K562 (cell line): ENCODE data around the gene ZFYVE1. TPM values are rescaled to one million over a fixed set of nuclear protein-coding genes. Genes with fewer than 3 reads are reported as not detected.

ENCODE experiments used
- CBX5 ChIP-seq: IDR thresholded peaks from 2 replicates; pipeline ENCODE4 v1.6.1; 2014; ENCODE audit warnings: low read depth, borderline replicate concordance
- DNMT1 ChIP-seq: fragments of 450-650 bp; IDR thresholded peaks from 2 replicates; pipeline ENCODE4 v1.6.1; 2016; ENCODE audit warnings: antibody characterized with exemption, mild to moderate bottlenecking
- ERF ChIP-seq: fragments of 450-650 bp; formaldehyde crosslinking; IDR thresholded peaks from 2 replicates; pipeline ENCODE4 v1.4.0; 2020; ENCODE audit warnings: mild to moderate bottlenecking, mixed read lengths
- FOS ChIP-seq: IDR thresholded peaks from 3 replicates; pipeline ENCODE4 v1.6.1; 2011; ENCODE audit not compliant: insufficient read length; ENCODE audit errors: extremely low read depth
- FOXK2 ChIP-seq, 2 experiments: fragments of 450-650 bp; IDR thresholded peaks in 1 of 2; conservative IDR thresholded peaks in 1 of 2; 2 replicates each; pipeline ENCODE4 v1.6.1; 2016; ENCODE audit warnings: low read depth in 2 of 2, mild to moderate bottlenecking in 1 of 2
- GTF3C2 ChIP-seq: IDR thresholded peaks from 3 replicates; pipeline ENCODE4 v1.6.1; 2011; ENCODE audit warnings: borderline replicate concordance, mild to moderate bottlenecking, moderate library complexity; ENCODE audit not compliant: insufficient read length; ENCODE audit errors: extremely low read depth
- KLF1 ChIP-seq: fragments of 450-650 bp; IDR thresholded peaks from 2 replicates; pipeline ENCODE4 v1.6.1; 2016; ENCODE audit warnings: missing genetic modification characterization, missing compliant biosample characterization
- MCM3 ChIP-seq: fragments of 450-650 bp; IDR thresholded peaks from 2 replicates; pipeline ENCODE4 v1.6.1; 2016
- NFXL1 ChIP-seq: fragments of 450-650 bp; formaldehyde crosslinking; IDR thresholded peaks from 2 replicates; pipeline ENCODE4 v1.4.0; 2021; ENCODE audit warnings: mild to moderate bottlenecking
- NR2C1 ChIP-seq, 2 experiments: fragments of 450-650 bp; IDR thresholded peaks; 2 replicates each; pipeline ENCODE4 v1.6.1; 2017; ENCODE audit warnings: mild to moderate bottlenecking in 2 of 2, antibody characterized with exemption in 1 of 2, inconsistent platforms in 1 of 2, missing compliant biosample characterization in 1 of 2, missing genetic modification characterization in 1 of 2
- PCBP2 ChIP-seq: fragments of 200-400 bp; formaldehyde crosslinking; IDR thresholded peaks from 2 replicates; pipeline ENCODE4 v1.6.1; 2018; ENCODE audit warnings: low read length, low read depth, mild to moderate bottlenecking, moderate library complexity; ENCODE audit not compliant: poor library complexity, severe bottlenecking
- POLR2H ChIP-seq: IDR thresholded peaks from 2 replicates; pipeline ENCODE4 v1.6.1; 2016; ENCODE audit warnings: missing genetic modification characterization, low read depth, mild to moderate bottlenecking, control low read depth, missing compliant biosample characterization, moderate library complexity
- RBM14 ChIP-seq: fragments of 200-400 bp; formaldehyde crosslinking; IDR thresholded peaks from 2 replicates; pipeline ENCODE4 v1.6.1; 2018; ENCODE audit warnings: low read depth, mild to moderate bottlenecking, low read length, moderate library complexity, borderline replicate concordance; ENCODE audit not compliant: insufficient read depth
- RBM17 ChIP-seq: fragments of 200-400 bp; formaldehyde crosslinking; IDR thresholded peaks from 2 replicates; pipeline ENCODE4 v1.6.1; 2017; ENCODE audit warnings: low read depth, mild to moderate bottlenecking, low read length, borderline replicate concordance
- TRIM24 ChIP-seq, 2 experiments: fragments of 450-650 bp; IDR thresholded peaks; 2 replicates each; pipeline ENCODE4 v1.6.1; 2016
- U2AF2 ChIP-seq: fragments of 200-400 bp; formaldehyde crosslinking; optimal IDR thresholded peaks from 2 replicates; pipeline ENCODE3; 2017; ENCODE audit warnings: low read depth, mild to moderate bottlenecking, low read length
- ZBTB9 ChIP-seq: fragments of 450-650 bp; formaldehyde crosslinking; IDR thresholded peaks from 2 replicates; pipeline ENCODE4 v1.4.0; 2020; ENCODE audit warnings: mild to moderate bottlenecking, moderate library complexity
- ZSCAN29 ChIP-seq: fragments of 450-650 bp; IDR thresholded peaks from 2 replicates; pipeline ENCODE4 v1.6.1; 2017
- polyA plus RNA-seq, 8 experiments: library from polyadenylated mRNA; depleted of rRNA in 4 of 8; stranded (reverse) in 5 of 8; unstranded in 3 of 8; fragments of >200 nt; fragmentation: Nextera tagmentation in 2 of 8; fragmentation: Illumina TruSeq in 1 of 8; extraction: Ambion mirVana in 2 of 8; extraction: Trizol in 1 of 8; gene quantifications; 2 replicates each; pipeline versions ENCODE4 v1.2.1 to v1.2.3, GENCODE V29; 2011 to 2014; ENCODE audit warnings: inconsistent platforms in 1 of 8, missing spikeins in 1 of 8
- total RNA-seq, 7 experiments: library from RNA; depleted of rRNA in 6 of 7; stranded (reverse); fragments of >200 nt in 6 of 7; fragmentation: Illumina TruSeq in 2 of 7; extraction: Trizol in 2 of 7; gene quantifications; 2 replicates each; pipeline versions ENCODE4 v1.2.1 to v1.2.3, GENCODE V29; 2011 to 2021; ENCODE audit warnings: low replicate concordance in 1 of 7
- TF ChIP-seq, protein P1 (sequence below): fragments of 250-450 bp; sonication (Bioruptor Pico); IDR thresholded peaks from 2 replicates; pipeline ENCODE4 v1.4.0; 2020; ENCODE audit warnings: mild to moderate bottlenecking
- TF ChIP-seq, protein P2 (sequence below): fragments of 450-650 bp; formaldehyde crosslinking; conservative IDR thresholded peaks from 2 replicates; pipeline ENCODE4 v1.4.0; 2022; ENCODE audit warnings: mild to moderate bottlenecking, missing genetic modification characterization
- TF ChIP-seq, protein P3 (sequence below): fragments of 450-650 bp; IDR thresholded peaks from 2 replicates; pipeline ENCODE4 v1.6.1; 2016

Gene ZFYVE1
- total and polyA plus RNA-seq, 9 of the 15 experiments (the other 6 are each of a cell fraction or from before 2014, with no cell fraction given) = 0.62 to 5.5 (median 3.4) TPM

GRCh38 chr14:73057944-73058223, 31.0 kb upstream of the ZFYVE1 start (continued):
- TF ChIP-seq GTF3C2 (no peak), FOXK2 (conservative IDR thresholded peaks at IDR 0.05 in 1 of 2, IDR thresholded peaks at IDR 0.05 in 1 of 2; ENCODE audit: low read depth in 2 of 2) (no peak), NFXL1 (CRISPR knock-in tag) (no peak), U2AF2 (no peak), ZSCAN29 (no peak), KLF1 (no peak), TRIM24 (IDR thresholded peaks at IDR 0.05) (no peak), FOS (no peak), POLR2H (no peak), NR2C1 (IDR thresholded peaks at IDR 0.05) (no peak), NR2C1 (tag; IDR thresholded peaks at IDR 0.05) (no peak), PCBP2 (no peak), ZBTB9 (CRISPR knock-in tag) (peak; percentile 63; the same call in 1 of the 2 replicates), DNMT1 (no peak), ERF (CRISPR knock-in tag) (0 out of 2 replicates have a peak, but pooled peaks have one; percentile 17), MCM3 (no peak), RBM14 (no peak), CBX5 (no peak), RBM17 (no peak)
- TF ChIP-seq, protein P1, sequence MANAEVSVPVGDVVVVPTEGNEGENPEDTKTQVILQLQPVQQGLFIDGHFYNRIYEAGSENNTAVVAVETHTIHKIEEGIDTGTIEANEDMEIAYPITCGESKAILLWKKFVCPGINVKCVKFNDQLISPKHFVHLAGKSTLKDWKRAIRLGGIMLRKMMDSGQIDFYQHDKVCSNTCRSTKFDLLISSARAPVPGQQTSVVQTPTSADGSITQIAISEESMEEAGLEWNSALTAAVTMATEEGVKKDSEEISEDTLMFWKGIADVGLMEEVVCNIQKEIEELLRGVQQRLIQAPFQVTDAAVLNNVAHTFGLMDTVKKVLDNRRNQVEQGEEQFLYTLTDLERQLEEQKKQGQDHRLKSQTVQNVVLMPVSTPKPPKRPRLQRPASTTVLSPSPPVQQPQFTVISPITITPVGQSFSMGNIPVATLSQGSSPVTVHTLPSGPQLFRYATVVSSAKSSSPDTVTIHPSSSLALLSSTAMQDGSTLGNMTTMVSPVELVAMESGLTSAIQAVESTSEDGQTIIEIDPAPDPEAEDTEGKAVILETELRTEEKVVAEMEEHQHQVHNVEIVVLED = no peak
- TF ChIP-seq, protein P2, sequence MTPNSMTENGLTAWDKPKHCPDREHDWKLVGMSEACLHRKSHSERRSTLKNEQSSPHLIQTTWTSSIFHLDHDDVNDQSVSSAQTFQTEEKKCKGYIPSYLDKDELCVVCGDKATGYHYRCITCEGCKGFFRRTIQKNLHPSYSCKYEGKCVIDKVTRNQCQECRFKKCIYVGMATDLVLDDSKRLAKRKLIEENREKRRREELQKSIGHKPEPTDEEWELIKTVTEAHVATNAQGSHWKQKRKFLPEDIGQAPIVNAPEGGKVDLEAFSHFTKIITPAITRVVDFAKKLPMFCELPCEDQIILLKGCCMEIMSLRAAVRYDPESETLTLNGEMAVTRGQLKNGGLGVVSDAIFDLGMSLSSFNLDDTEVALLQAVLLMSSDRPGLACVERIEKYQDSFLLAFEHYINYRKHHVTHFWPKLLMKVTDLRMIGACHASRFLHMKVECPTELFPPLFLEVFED (CRISPR knock-in tag) = 0 out of 2 replicates have a peak, but pooled peaks have one; percentile 51
- TF ChIP-seq, protein P3, sequence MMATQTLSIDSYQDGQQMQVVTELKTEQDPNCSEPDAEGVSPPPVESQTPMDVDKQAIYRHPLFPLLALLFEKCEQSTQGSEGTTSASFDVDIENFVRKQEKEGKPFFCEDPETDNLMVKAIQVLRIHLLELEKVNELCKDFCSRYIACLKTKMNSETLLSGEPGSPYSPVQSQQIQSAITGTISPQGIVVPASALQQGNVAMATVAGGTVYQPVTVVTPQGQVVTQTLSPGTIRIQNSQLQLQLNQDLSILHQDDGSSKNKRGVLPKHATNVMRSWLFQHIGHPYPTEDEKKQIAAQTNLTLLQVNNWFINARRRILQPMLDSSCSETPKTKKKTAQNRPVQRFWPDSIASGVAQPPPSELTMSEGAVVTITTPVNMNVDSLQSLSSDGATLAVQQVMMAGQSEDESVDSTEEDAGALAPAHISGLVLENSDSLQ = no peak
